Measurements from ENCODE around the gene IGFN1. TPM values are rescaled to one million over a fixed set of nuclear protein-coding genes. Genes with fewer than 3 reads are reported as not detected.

The IGFN1 gene
- total RNA-seq, 2 experiments from 2014 or later: not detected

DNA sequence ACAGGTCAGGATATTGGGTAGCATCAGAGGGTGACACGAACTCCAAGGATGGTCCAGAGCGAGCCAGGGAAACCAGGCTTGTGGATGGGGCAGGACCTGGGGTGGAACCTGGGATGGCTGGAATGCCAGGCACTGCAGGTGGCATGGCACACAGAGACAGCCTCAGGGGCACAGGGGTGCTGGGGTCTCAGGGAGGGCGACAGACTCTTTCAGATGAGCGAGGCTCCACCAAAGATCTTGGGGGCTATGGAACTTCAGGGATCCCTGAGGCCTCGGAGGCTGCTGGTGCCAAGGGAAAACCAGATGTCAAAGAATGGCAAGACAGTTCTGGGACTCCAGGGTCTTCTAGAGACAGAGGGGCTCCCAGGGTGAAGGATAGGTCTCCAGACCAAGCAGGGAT lies 21.4 kb downstream of the IGFN1 start:
- no peaks in the 10 kb centered on the region for H3K36me3 Mint-ChIP-seq (ENCODE audit: low read depth)
- no peak overlapping the region for H3K27ac Mint-ChIP-seq
- CTCF ChIA-PET: no interaction called here
- H3K27ac ChIP-seq (ENCODE audit: low read depth in 1 of 2, low read length in 2 of 2): no peak overlapping the region
- H3K4me3 Mint-ChIP-seq: no peak overlapping the region
- H3K4me1 ChIP-seq (ENCODE audit: insufficient read depth, low read length): no peaks in the 10 kb centered on the region
- no peaks in the 10 kb centered on the region for H3K9me3 Mint-ChIP-seq
- ATAC-seq (ENCODE audit: poor library complexity) (no peak), DNase-seq (no peak)
- no peaks in the 10 kb centered on the region for H3K4me1 Mint-ChIP-seq (ENCODE audit: low read depth)
- TF ChIP-seq CTCF (IDR thresholded peaks at IDR 0.05): no peak
- no peaks in the 10 kb centered on the region for H3K9me3 ChIP-seq (ENCODE audit: control insufficient read depth in 1 of 2, insufficient read depth in 1 of 2, low read length in 2 of 2)
- H3K36me3 ChIP-seq (ENCODE audit: insufficient read depth, low read length): no peaks in the 10 kb centered on the region
- no peak overlapping the region for H3K4me3 ChIP-seq (ENCODE audit: low read length)
- POLR2A ChIA-PET: no interaction called here
- H3K27me3 Mint-ChIP-seq: peaks cover 45% of the 10 kb centered on the region
- intact Hi-C loops (cut with DNase I, micrococcal nuclease): no loop called here
- peaks cover 0 to 15% of the 10 kb centered on the region in 2 experiments for H3K27me3 ChIP-seq (ENCODE audit: control insufficient read depth in 1 of 2, insufficient read depth in 2 of 2, low read length in 2 of 2)

- DNase-seq (peak in 1 of 14 experiments; percentile 12), ATAC-seq (ENCODE audit: poor library complexity) (no peak)
- no peak overlapping the region for H3K4me3 ChIP-seq (ENCODE audit: low read length)
- H3K27ac Mint-ChIP-seq: no peak overlapping the region
- intact Hi-C loops (cut with DNase I, micrococcal nuclease): no loop called here
- H3K27me3 Mint-ChIP-seq: peaks cover 42% of the 10 kb centered on the region
- no peaks in the 10 kb centered on the region for H3K4me1 ChIP-seq (ENCODE audit: insufficient read depth, low read length)
- no peak for TF ChIP-seq CTCF (IDR thresholded peaks at IDR 0.05)
- ChIA-PET POLR2A (no interaction called here), CTCF (no interaction called here)
- no peaks in the 10 kb centered on the region for H3K4me1 Mint-ChIP-seq (ENCODE audit: low read depth)
- no peaks in the 10 kb centered on the region for H3K9me3 ChIP-seq (ENCODE audit: control insufficient read depth in 1 of 2, insufficient read depth in 1 of 2, low read length in 2 of 2)
- no peak overlapping the region for H3K4me3 Mint-ChIP-seq
- H3K27ac ChIP-seq (ENCODE audit: low read depth in 1 of 2, low read length in 2 of 2): no peak overlapping the region
- no peaks in the 10 kb centered on the region for H3K36me3 Mint-ChIP-seq (ENCODE audit: low read depth)
- H3K36me3 ChIP-seq (ENCODE audit: insufficient read depth, low read length): no peaks in the 10 kb centered on the region
- no peaks in the 10 kb centered on the region for H3K9me3 Mint-ChIP-seq
- H3K27me3 ChIP-seq (ENCODE audit: control insufficient read depth in 1 of 2, insufficient read depth in 2 of 2, low read length in 2 of 2): peaks cover 0 to 15% of the 10 kb centered on the region in 2 experiments
These were observed 21.9 kb downstream of the IGFN1 start for GRCh38 chr1:201212461-201213055.

GRCh38 chr1:201213106-201213770 lies 22.6 kb downstream of the IGFN1 start:
- CTCF ChIA-PET: no interaction called here
- intact Hi-C loops (cut with DNase I, micrococcal nuclease): no loop called here

More at GRCh38 chr1:201213106-201213770, 22.6 kb downstream of the IGFN1 start:
- H3K27me3 Mint-ChIP-seq: peaks cover 35% of the 10 kb centered on the region
- peak in 1 of 14 experiments; percentile 15 for DNase-seq
- Histone ChIP-seq H3K27ac (ENCODE audit: low read depth in 1 of 2, low read length in 2 of 2) (no peak overlapping the region), H3K4me3 (ENCODE audit: low read length) (no peak overlapping the region), H3K36me3 (ENCODE audit: insufficient read depth, low read length) (no peaks in the 10 kb centered on the region), H3K27me3 (ENCODE audit: control insufficient read depth in 1 of 2, insufficient read depth in 2 of 2, low read length in 2 of 2) (peaks cover 0 to 15% of the 10 kb centered on the region in 2 experiments), H3K9me3 (ENCODE audit: control insufficient read depth in 1 of 2, insufficient read depth in 1 of 2, low read length in 2 of 2) (no peaks in the 10 kb centered on the region), H3K4me1 (ENCODE audit: insufficient read depth, low read length) (no peaks in the 10 kb centered on the region)
- no peak for TF ChIP-seq CTCF (IDR thresholded peaks at IDR 0.05)
- no peak overlapping the region for H3K27ac Mint-ChIP-seq
- H3K9me3 Mint-ChIP-seq: no peaks in the 10 kb centered on the region
- H3K4me3 Mint-ChIP-seq: no peak overlapping the region
- POLR2A ChIA-PET: no interaction called here
- H3K36me3 Mint-ChIP-seq (ENCODE audit: low read depth): no peaks in the 10 kb centered on the region
- no peaks in the 10 kb centered on the region for H3K4me1 Mint-ChIP-seq (ENCODE audit: low read depth)
- no peak for ATAC-seq (ENCODE audit: poor library complexity)

Data from CD4-positive, alpha-beta T cell (primary cell).